HCEC 1CT (cell line): ENCODE measurements around the gene SAMD1.

Source experiments
- DNase-seq: peaks from one replicate; pipeline ENCODE4 v3.0.0-alpha.2; 2017

The SAMD1 gene

DNA sequence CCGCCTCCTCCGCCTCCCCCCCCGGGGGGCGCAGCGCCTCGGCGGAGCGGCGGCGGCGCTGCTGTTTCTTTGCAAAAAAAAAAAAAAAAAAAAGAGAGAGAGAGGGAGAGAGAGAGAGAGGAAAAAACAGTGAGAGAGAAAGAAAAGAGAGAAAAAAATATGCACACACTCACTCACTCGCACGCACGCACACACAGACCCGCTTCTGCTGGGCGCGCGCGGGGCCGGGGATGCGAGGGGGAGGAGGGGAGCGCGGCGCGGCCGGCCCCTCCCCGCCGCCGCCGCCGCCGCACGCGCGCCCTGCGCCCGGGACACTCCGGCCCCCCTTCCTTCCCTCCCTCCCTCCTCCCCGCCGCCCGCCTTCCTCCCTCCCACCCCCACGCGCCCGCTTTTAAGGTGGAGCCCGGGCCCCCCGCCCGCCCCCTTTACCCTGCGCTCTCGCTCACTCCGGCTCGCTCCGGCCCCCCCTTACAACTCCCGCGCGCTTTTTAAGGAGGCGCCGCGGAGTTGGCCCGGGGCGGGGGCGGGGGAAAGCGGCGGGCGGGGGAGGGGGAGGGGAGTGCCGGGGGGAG lies at the start of gene SAMD1:
SAMD1 (minus strand) TSS at position 243 of the 572 bp plus-strand sequence.
- DNase-seq, result peak; percentile 87

DNA sequence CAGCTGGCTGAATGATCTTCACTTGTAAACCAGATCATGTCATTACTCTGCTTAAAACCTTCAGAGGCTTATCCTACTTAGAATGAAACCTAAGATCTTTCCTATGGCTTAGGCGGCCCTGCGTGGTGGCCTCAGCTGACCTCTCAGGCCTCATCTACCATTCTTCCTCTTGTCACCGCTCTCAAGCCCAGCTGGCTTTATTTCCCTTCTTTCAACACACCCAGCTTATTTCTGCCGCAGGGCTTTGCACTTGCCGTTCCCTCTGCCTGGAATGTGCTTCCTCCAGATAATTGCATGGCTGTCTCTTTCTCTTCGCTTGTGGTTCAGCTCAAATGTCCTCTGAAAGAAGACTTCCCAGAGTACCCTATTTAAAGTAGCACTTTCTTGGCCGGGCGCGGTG lies 49.4 kb upstream of the SAMD1 start:
- DNase-seq, result no peak

DNA sequence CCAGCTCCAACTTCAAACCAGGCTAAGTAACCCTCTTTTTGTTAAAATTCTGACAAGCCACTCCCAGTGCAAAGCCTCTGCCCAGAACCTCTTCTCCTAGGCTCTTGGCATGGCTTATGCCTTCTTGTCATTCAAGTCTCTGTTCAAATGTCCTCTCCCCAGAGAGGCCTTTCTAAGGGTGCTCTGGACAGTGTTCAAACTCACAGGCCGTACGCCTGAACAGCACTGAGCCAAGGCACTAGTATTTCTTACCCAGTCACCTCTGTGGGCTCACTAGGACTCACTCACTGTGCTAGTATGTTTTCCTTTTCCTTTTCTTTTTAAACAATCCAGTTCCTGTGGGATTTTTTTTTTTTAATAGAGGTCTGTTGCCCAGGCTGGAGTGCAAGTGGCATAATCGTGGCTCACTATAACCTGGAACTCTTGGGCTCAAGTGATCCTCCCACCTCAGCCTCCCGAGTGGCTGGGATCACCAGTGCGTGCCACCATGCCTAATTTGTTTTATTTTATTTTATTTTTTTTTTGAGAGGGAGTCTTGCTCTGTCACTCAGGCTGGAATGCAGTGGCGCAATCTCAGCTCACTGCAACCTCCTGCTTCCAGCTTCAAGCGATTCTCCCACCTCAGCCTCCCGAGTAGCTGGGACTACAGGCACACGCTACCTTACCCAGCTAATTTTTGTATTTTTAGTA lies 48.2 kb upstream of the SAMD1 start:
- DNase-seq, result peak; percentile 42

DNA sequence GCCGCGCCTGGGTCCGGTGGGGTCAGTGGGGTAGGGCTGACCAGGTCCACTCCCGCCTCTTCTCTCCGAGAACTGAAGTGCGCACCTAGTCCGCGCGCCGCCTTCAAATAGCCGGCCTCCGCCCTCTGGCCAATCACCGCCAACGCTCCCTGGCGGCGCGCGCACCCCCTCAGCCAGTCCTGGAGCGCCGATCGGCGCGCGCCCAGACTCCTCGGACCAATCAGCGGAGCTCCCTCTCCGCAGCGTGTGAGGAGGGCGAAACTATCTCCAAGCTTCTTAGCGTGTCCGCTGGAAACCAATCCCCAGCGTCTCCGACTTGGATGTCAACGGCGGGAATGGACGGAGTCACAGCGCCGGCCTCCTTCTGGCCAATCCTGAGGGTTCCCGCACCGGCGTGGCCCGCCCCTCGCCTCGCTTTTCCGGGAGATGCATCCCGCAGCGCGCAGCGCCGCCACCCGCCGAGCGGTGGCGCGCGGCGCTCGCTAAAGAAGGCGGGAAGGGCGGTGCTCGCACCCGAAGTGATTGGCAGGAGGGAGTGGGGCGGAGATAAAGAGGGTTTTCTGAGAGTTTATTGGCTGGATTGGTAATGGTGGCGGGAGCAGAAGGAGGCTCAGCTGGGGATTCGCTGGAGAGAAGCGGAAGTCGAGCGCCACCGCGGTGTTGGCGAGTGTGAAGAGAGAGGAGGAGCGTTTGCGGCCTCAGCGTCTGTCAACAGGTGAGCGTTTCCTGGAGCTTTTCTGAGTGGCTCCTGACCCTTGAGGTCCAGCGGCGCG lies 46.1 kb upstream of the SAMD1 start, which contains the start of gene ASF1B:
ASF1B (minus strand) TSS at position 81 of the 773 bp plus-strand sequence. CDS start 133 bp downstream, outside the sequence.
- peak; percentile 100 for DNase-seq

DNA sequence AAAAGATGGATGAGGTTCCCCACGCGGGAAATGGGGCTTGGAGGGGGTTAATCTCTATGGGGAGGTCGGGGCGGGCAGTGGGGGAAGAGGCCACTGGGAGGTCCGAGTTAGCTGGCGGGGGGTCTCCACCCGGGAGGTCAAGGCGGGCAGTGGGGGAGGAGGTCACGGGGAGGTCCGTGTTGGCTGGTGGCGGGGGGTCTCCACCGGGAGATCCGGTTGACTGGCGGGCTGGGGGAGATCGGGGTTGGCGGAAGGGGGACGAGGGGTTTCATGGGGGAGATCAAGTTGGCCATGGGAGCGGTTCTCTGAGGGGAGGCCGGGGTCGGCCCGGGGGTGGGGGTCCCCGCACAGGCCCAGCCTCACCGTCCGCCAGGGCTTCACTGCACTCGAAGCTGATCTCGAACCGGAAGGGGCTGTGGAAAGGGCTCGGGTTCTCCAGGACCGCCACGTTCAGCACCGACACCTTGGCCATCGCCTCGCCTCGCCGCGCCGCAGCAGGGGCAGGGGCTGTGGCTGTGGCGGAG lies 45.5 kb upstream of the SAMD1 start:
- DNase-seq, result no peak

DNA sequence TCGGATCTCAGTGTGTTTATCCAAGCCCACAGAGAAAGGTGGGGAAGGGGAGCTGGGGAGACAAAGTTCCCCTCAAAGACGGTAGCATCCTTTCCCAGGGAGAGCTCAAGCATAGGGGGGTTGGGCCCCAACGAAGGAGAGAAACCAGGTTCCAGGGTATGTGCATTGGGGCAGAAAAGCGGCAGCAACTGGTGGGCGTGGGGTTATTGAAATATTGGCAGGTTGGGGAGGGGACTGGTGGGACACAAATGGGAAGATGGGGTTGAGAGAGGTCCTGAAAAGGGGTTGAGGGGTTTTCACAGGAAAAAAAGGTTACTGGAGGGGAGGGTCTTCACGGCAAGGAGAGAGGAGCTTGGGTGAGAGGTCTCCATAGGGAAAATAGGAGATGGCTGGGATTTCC lies 44.8 kb upstream of the SAMD1 start:
- DNase-seq, result no peak

DNA sequence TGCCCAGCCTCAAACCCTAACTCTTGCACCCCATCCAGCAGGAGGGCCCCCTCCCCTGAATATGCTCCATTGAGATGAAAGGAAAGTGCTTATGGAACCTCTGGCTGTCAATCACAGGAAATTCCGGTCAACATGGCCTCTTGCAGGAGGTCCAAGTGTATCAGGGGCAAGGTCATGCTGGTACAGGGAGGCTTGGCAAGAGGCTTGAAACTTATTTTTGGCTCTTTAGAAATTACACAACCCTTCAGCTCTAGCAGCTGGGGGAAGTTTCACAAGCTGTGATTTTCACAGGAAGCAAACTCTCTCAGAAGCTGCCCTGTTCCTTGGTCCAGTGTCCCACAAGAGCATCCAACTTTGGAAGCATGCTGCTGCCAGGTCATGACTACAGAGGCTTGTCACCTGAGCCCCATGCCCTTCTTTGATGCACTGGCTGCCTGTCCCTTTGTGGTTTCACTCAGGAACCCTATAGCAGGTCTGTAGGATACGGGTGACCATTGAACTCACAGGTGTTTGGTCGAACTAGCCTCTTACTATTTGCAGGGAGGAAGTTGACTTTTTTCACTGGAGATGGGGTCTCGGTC lies 37.5 kb upstream of the SAMD1 start:
- no peak for DNase-seq

DNA sequence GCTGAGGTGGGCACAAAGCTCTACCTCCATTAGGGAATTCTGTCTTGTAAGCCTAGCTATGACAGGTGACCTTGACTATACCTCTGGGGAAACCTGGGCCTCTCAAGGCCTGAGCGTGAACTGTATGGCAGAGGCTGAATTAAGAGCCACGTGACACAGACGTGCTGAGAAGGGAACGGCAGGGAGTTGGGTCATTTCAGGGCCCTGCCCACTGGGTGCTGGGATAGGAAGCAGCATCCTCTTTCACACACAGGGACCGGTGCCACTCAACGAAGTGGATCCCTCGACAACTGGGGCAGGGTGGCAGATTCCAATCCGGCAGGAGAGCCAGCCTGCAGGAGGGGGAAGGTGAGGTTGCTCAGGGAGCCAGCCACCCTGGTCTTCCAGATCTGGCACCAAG lies 36.6 kb upstream of the SAMD1 start:
- no peak for DNase-seq

DNA sequence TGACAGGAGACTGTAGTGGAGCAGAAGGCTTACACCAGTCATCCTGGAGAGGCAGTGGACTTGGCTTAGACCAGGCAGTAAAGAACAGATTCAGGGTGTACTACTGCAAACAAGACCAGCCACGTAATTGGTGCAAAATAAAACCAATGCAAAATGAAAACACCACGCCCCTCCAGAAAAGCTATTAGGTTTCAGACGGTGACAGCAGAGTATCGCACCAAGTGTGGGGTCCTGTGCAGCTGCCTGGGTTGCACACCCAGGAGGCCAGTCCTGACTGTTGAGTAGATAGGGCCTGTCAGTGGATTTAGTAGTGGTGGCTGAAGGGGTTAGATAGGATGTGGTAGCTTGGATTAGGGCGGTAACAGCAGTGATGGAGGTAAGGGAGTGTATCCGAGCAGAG lies 32.4 kb upstream of the SAMD1 start:
- DNase-seq, result no peak

DNA sequence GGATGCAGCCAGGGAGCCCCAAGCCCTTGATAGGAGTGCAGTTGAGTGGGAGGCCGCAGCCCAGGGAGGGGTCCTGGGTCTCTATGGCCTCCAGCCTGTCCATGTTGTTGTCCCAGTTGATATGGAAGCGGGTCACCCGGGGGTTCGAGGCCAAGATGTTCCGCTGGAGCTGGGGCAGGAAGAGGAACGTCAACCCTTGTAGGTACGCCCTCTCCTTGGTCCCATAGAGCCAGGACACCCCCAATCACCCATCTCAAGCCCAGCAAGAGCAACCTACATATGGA lies 29.9 kb upstream of the SAMD1 start:
- DNase-seq, result no peak

DNA sequence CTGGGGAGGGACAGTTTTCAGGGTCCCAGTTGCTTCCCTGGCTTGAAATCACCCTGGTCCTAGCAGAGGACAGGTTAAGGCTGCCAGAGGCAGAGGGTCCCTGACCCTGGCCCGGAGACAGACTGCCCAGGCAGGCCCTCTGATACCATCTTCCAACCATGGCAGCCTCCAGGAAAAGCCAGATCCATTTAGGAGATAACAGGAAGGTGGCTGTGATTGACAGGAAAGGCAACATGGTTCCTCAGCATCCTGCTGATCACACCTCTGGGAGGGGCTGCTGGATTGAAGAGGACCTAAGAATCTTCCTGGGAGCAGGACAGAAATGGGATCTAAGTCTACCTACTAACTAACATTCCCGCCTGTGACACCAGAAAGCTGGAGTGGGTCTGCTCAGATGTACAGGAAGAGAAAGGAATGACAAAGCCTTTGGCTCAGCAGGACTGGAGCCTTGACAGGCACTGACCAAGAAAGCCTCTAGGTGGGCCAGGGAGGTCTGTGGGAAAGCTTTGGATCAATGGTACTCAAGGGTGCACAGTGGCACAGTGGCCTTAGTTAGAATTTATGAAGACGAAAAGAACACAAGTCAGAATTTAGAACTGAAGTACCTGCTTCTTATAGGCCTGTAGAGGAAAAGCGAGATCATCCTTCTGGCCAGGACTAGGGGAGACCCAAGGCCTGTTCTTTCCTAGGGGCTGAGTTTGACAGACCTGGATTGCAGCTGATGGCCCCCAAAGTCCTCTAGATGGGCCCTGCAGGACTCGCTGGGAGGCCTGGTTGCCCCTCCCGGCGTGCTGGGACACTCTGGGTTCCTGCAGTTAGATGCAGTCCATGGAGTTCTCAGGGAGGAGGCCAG lies 29.3 kb upstream of the SAMD1 start:
- DNase-seq, result no peak

DNA sequence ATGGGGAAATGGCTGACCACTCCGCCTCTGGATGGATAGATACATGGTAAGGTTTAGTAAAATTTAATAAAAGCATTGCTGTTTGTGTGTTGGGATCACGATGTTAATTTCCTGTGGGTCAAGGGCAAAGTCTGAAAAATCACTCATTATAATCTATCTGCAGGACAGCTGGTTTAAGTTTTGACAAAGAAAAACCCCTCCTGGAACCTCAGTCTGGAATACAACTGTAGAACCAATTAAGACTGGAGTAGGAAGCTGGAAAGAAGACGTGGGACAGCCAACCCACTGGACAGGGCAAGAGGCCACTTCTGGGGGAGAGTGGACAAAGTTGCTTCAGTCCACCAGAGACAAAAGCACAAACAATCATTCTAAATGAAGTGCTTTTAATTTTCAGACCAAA lies 28.6 kb upstream of the SAMD1 start:
- DNase-seq, result no peak

DNA sequence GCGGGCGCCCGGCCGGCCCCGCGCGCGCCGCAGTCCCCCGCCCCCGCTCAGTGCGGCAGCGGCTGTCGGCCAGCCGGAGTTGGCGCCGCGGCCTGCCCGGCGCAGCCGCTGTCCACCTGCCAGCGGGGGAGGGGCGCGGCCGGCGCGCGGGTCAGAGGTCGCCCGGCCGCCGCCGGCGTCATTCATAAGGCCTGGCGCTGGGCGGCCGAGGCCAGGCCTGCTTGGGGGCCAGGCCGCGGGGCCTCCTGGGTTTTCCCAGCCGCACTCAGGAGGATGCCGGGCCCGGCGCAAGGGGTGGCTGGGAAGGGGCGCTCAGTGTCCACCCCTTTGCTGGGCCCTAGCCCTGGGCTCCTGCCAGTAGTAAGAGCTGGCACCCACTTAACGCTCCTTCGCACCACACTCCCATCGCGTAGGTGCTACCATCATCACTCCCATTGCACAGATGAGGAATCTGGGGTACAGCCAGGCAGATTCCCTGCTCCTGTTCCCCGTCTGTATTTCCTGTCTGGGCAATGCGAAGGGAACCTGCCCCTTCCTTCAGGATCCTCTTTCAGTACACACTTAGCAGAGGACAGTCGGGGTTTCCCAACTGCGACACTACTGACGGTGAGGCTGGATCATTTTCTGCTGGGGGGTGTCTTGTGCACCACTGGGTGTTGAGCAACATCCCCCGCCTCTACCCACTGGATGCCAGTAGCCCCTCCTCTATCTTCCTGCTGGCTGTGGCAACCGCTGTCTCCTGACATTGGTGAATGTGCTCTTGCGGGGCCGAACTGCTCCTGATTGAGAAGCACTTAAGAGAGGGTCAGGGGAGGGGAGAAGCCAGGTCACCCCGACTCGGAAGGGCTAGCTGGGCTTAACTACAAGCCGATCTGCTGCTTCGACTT lies 27.9 kb upstream of the SAMD1 start:
- no peak for DNase-seq

DNA sequence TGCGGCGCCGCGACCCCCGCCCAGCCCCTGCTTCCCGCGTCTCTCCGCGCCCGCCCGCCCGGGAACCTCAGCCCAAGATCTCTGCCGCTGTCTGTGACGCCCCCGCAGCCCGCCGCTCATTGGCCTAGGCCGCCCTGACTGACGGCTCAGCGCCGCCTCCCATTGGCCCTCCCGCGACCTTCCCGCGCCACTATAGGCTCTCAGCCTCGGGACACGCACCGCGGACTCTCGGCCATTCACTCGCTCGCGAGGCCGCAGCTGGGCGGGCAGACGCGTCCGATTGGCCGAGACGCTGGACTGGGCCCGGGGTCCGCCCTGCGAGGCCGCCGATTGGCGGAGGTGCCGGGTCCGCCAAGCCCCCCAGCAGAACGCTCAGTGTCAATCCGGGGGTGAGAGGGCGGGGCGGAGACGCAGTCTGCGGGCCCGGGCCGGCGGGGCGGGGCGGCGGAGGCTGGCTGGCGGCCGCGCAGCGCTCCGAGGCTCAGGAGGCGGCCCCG lies 27.2 kb upstream of the SAMD1 start, which contains the start of gene PRKACA:
PRKACA (minus strand) TSS at position 95 of the 497 bp plus-strand sequence. CDS start 215 bp downstream, outside the sequence.
- peak; percentile 99 for DNase-seq

DNA sequence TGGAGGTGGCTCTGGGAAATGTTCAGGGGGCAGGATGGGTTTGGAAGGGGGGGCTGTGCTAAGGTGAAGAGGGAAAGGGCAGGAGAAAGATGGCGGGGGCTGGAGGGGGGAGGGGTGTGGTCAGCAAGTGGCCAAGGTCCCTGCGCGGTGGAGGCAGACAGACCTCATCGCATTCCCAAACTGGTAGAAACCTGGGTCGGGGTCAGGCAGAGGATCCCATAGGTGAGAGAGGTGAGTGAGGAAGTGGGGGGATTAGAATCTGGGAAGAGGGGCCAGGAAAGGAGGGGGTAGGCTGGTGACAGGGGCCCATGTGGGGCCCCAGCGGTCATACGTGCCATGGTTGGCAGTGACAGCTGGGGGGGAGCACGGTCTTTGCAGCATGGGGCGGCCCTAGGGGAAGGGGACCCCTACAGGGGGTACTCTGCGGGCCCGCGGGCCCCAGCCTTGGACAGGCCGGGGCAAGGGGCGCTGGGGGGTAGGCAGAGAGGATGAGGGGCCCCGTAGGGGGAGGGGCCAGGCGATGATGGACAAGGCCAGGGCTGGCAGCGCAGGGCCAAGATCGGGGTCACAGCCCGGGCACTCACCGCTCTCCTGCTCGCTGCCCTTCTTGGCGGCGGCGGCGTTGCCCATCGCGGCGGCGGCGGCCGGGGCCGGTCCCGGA lies 26.5 kb upstream of the SAMD1 start:
- no peak for DNase-seq

DNA sequence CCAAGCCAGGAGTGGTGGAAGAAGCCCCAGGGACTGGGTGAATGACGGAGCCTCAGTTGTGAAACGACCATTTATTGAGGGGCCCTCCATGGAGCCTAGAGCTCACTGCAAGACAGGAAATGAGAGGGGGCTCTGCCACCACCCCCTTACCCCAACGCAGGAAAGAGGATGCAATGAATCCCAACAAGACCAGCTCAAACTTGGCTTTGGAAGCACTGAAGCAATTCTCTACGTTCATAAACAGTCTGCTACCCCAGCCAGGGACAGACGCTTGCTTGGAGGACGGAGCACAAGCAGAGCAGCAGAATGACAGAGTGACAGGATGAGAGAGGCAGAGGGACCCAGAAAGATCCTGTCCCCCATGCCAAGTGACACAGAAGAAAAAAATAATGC lies 26.0 kb upstream of the SAMD1 start:
- DNase-seq, result no peak

DNA sequence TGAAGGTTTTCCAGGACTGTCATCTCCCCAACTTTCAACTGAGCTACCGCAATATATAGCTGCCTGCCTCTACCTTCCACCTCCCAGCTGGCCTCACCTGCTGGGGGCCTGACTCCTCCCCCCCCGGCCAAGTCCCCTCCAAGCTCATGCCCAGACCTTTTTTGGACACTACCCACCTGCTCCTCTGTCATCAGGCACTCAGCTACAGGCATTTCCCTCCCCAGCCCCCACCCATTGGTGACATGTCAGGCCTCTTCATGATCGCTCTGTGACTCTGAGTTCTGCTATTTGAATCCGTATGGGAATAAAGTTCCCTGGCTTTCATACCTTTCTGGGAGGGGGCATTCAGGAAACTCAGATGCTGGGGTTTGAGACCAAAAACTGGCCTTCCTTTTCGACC lies 25.2 kb upstream of the SAMD1 start:
- no peak for DNase-seq

DNA sequence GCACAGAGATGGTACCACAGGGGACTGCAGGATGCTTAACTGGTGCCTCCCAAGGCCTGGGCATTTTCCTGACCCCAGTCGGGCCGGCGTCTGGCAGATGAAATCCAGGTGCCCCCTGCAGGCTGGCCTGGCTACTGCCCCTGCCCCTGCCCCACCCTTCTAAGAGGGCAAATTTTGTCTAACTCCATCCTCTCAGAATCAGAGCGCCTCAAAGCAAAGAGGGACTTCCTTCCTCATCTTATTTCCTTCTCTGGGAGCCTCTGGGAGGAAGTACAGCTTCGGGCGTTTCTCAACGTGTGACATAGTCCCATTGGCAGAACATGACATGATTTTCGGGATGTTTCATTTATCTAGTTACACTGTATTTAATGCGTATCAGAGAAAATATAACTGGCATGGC lies 24.3 kb upstream of the SAMD1 start:
- DNase-seq, result no peak

DNA sequence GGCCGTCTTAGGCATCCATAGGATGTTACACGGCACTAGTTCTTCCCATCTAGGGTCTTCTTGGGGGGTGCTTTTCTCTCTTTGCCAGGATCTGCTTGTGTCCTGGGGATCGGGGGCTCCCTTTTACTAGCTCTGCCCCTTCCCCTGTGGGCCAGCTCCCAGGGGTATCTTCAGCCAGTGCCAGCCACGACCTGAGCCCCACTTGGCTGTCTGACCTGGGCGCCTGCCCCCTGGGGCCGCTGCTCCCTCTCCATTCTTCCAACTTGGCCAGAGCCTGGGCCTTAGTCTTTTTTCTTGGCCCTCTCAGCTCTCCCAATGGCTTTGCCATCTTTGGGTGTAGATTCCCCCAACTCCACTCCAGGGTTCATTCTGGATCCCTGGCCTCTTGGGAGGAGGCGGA lies 23.9 kb upstream of the SAMD1 start:
- no peak for DNase-seq

DNA sequence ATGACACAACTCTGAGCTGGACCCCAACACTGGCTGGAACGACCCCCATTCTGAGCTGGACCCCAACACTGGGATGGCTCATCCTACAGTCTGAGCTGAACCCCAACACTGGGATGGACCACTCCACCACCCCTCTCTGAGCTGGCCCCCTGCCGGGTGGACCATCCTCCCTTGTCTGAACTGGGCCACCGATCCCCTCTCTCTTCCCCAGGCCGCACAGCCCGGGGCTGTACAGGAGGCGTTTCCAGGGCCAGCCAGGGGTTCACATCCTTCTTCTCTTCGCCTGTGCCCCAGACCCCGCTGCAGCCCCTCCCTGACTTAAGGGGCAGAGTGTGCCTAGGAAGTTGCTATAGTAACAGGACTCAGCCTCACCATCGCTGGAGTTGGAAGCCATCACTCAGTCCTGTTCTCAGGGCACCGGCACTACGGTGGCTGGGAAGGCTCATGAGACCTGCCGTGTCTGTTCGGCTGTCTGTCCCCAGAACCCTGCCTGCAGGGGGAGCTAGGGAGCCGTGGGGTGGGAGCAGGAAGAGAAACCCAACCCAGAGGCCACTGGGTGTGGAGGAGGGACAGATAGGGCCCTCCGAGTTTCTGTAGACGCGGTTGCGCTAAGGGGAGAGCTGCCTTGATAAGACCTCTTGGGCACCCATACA lies 23.3 kb upstream of the SAMD1 start:
- DNase-seq, result no peak
